RWPE1 (cell line): ENCODE results near the gene TBC1D14.

Experiments used
- CTCF ChIA-PET: fragments of 350-600 bp; sonication (Branson Sonifier 250); formaldehyde crosslinking; extraction: SDS; loops from one replicate; lab custom pipeline; 2021; lab: Yijun Ruan, JAX
- POLR2A ChIA-PET: fragments of 400-600 bp; formaldehyde crosslinking; extraction: SDS; loops from one replicate; lab custom pipeline; 2020; ENCODE audit warnings: antibody characterized with exemption; ENCODE audit not compliant: low non-redundant PET; lab: Yijun Ruan, JAX
- DNase-seq: peaks from one replicate; pipeline ENCODE4 v3.0.0; 2012; ENCODE audit warnings: low spot score
- H3K27ac ChIP-seq: fragments of 450-650 bp; 2 replicates; pipeline ENCODE4 v1.5.1; 2017
- TF ChIP-seq, protein P1 (sequence below): fragments of 450-650 bp; conservative IDR thresholded peaks from 2 replicates; pipeline ENCODE4 v1.5.1; 2017; ENCODE audit warnings: low read depth, mild to moderate bottlenecking

The TBC1D14 gene

DNA sequence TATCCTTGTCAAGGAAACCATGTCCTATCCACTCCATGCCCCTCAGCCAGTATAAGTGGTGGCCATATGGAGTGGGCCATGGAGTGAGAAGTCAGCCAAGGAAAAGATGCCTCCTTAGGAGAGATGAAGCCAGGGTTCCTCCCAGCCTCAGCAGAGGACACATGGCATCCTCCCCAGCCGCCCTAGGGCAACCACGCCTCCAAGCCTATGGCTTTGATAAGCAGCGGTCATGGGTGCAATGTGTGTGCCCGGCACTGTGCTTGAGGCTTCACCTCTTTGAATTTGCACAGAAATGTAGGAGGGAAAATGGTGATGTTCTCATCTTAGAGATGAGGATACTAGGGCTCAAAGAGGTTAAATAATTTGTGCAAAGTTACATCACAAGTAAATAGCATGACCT lies 34.6 kb upstream of the TBC1D14 start:
- ChIA-PET CTCF (interaction anchor here (2.5 kb wide), 1 partner anchor 155 kb away, joined by 20 read pairs; no protein-coding TSS in a partner anchor), POLR2A (no interaction called here)
- no peak for DNase-seq
- H3K27ac ChIP-seq, result no peak overlapping the region
- TF ChIP-seq, protein P1, sequence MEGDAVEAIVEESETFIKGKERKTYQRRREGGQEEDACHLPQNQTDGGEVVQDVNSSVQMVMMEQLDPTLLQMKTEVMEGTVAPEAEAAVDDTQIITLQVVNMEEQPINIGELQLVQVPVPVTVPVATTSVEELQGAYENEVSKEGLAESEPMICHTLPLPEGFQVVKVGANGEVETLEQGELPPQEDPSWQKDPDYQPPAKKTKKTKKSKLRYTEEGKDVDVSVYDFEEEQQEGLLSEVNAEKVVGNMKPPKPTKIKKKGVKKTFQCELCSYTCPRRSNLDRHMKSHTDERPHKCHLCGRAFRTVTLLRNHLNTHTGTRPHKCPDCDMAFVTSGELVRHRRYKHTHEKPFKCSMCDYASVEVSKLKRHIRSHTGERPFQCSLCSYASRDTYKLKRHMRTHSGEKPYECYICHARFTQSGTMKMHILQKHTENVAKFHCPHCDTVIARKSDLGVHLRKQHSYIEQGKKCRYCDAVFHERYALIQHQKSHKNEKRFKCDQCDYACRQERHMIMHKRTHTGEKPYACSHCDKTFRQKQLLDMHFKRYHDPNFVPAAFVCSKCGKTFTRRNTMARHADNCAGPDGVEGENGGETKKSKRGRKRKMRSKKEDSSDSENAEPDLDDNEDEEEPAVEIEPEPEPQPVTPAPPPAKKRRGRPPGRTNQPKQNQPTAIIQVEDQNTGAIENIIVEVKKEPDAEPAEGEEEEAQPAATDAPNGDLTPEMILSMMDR, result no peak

DNA sequence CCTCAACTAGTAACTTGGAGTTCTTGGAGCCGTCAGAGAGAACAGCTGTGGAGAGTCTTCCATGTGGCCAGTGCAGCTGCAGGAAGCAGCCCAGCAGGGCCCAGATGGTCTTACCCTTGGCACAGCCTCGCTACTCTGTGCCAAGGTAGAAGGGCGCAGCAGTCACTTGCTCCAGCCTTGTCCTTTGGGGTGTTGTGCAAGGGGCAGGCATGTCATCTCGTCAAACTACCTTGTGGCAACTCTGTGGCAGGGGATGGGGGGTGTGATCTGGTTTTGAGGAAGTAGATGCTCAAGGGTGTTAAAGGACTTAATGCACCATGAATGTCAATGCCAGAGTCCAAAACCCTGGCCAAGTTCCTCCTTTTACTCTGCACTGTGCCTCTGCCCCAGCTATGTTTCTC lies 34.2 kb upstream of the TBC1D14 start:
- CTCF ChIA-PET, result no interaction called here
- H3K27ac ChIP-seq, result no peak overlapping the region
- POLR2A ChIA-PET, result no interaction called here

DNA sequence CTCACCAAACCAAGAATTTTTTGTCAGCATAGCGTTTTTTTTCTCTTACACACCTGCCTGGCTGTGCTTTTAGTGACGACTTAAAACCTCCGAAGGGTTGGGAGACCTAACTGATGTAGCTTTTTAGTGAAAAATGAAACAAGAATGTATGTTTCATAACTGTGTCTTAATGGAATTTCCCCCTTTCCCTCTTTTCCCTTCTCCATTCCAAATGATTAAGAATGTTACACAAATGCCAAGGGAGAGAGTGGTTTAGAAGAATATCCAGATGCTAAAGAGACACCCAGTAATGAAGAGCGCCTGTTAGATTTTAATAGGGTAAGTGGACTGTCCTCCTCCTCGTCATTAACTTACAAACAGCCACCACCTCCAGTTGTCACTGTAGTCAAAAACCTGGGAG lies 33.2 kb upstream of the TBC1D14 start:
- no peak overlapping the region for H3K27ac ChIP-seq
- TF ChIP-seq, protein P1, result no peak
- POLR2A ChIA-PET, result no interaction called here
- CTCF ChIA-PET, result no interaction called here
- no peak for DNase-seq

More for the DNA sequence above, 34.2 kb upstream of the TBC1D14 start:
- DNase-seq, result no peak
- TF ChIP-seq, protein P1, result no peak

DNA sequence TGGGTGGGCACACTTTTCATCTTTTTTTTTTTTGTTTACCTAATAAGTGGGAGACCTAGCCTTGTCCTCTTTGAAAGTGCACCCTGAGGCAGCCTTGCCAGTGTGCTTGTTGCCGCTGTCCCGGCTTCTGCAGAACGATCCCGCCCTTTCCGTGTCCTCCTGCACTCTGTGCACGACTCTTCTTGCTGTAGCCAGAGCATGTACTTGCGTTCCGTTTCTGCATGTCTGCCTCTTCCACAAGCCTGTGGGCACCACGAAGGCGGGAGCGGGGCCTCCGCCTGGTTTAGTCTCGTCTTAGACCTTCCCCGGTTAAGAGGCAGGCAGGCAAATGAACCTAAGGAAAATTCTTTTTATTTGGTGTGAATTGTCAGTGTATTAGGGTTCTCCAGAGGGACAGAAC lies 32.6 kb upstream of the TBC1D14 start:
- CTCF ChIA-PET, result no interaction called here
- POLR2A ChIA-PET, result no interaction called here
- no peak overlapping the region for H3K27ac ChIP-seq

DNA sequence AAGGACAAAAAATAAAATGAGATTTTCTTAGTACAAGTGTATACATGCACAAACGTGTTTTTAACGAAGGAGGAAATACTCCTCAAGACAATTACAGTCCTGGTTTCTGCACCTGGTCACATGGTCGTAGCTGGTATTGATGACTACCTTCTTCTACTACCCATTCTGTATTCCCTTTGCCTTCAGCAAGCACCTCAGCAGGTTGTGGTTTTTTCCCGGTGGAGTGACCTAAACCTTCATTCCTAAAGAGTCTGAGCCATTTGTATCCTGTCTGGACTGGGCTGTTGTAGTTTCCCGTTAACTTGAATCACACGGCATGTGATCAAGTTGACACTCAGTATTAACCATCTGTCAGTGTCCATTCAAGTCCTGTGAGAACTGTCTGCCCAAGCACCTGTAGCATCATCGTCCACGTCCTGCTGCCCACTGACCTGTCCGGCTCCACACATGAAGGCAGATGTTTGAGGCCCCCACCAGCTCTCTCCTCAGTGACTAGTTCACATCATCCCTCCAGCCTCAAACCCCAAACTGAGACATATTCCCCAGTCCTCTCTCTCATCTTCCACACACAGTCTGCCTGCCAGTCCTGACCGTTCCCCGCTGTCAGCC lies 31.1 kb upstream of the TBC1D14 start:
- POLR2A ChIA-PET, result no interaction called here
- DNase-seq, result no peak
- TF ChIP-seq, protein P1, result no peak
- CTCF ChIA-PET, result no interaction called here
- H3K27ac ChIP-seq, result no peak overlapping the region

More for the DNA sequence above, 32.6 kb upstream of the TBC1D14 start:
- no peak for DNase-seq
- TF ChIP-seq, protein P1, result no peak

DNA sequence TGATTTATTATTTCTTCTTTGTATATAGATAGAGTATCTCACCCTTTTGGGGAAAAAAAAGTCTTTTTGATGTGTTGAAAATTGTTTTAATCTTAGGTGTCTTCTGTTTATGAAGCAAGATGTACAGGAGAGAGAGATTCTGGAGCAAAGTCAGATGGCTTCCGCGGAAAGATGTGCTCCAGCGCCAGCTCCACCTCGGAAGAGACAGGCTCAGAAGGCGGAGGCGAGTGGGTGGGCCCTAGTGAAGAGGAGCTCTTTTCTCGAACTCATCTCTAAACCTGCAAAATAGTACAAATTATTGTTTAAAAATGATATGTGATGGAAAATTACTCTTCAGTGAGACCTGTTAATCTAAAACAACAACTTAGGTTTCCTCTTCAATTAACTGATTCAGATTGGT lies 28.9 kb upstream of the TBC1D14 start:
- POLR2A ChIA-PET, result no interaction called here
- DNase-seq, result no peak
- TF ChIP-seq, protein P1, result no peak
- CTCF ChIA-PET, result interaction anchor here (0.6 kb wide), 1 partner anchor 123 kb away, joined by 6 read pairs; no protein-coding TSS in a partner anchor
- no peak overlapping the region for H3K27ac ChIP-seq
